H9 (cell line): ENCODE measurements around the gene PRKAG3. TPM values are rescaled to one million over a fixed set of nuclear protein-coding genes. Genes with fewer than 3 reads are reported as not detected.

ENCODE experiments used
- DNase-seq: peaks from one replicate; pipeline ENCODE4 v3.0.0-alpha.2; 2017
- H2AFZ ChIP-seq: one replicate; pipeline ENCODE4 v1.6.1; 2013; ENCODE audit warnings: mild to moderate bottlenecking, low read length, control low read depth, moderate library complexity
- H2AK5ac ChIP-seq: 2 replicates; pipeline ENCODE4 v1.6.1; 2013; ENCODE audit warnings: low read length, control low read depth, mixed read lengths; ENCODE audit not compliant: insufficient read length
- H2BK120ac ChIP-seq: one replicate; pipeline ENCODE4 v1.6.1; 2013; ENCODE audit warnings: low read depth, mild to moderate bottlenecking, low read length, control low read depth, inconsistent platforms; ENCODE audit not compliant: poor library complexity, severe bottlenecking
- H2BK12ac ChIP-seq: 2 replicates; pipeline ENCODE4 v1.6.1; 2013; ENCODE audit warnings: low read length, control low read depth, mixed read lengths, low read depth; ENCODE audit not compliant: insufficient read length
- H2BK15ac ChIP-seq: 2 replicates; pipeline ENCODE4 v1.6.1; 2013; ENCODE audit warnings: low read depth, low read length, control low read depth
- H2BK20ac ChIP-seq: one replicate; pipeline ENCODE4 v1.6.1; 2013; ENCODE audit warnings: low read depth, mild to moderate bottlenecking, low read length, control low read depth, inconsistent platforms; ENCODE audit not compliant: poor library complexity, severe bottlenecking
- H2BK5ac ChIP-seq: 2 replicates; pipeline ENCODE4 v1.6.1; 2013; ENCODE audit warnings: low read length, control low read depth, mixed read lengths; ENCODE audit not compliant: insufficient read length
- H3K14ac ChIP-seq: 2 replicates; pipeline ENCODE4 v1.6.1; 2013; ENCODE audit warnings: low read length, control low read depth; ENCODE audit not compliant: insufficient read depth
- H3K18ac ChIP-seq: 2 replicates; pipeline ENCODE4 v1.6.1; 2013; ENCODE audit warnings: low read depth, mild to moderate bottlenecking, mixed read lengths, low read length, control low read depth; ENCODE audit not compliant: insufficient read length
- H3K23ac ChIP-seq: 2 replicates; pipeline ENCODE4 v1.6.1; 2013; ENCODE audit warnings: low read length, control low read depth, mixed read lengths, low read depth; ENCODE audit not compliant: insufficient read length
- H3K23me2 ChIP-seq: 2 replicates; pipeline ENCODE4 v1.6.1; 2013; ENCODE audit warnings: low read depth, mild to moderate bottlenecking, mixed read lengths, low read length, control low read depth; ENCODE audit not compliant: insufficient read length, poor library complexity, severe bottlenecking
- H3K27ac ChIP-seq: 2 replicates; pipeline ENCODE4 v1.5.1; 2013; ENCODE audit warnings: low read length, control low read depth, mixed read lengths, low read depth; ENCODE audit not compliant: insufficient read length
- H3K27me3 ChIP-seq: 2 replicates; pipeline ENCODE4 v1.6.1; 2013; ENCODE audit warnings: low read length, control low read depth, inconsistent platforms; ENCODE audit not compliant: insufficient read depth
- H3K4ac ChIP-seq: 2 replicates; pipeline ENCODE4 v1.6.1; 2013; ENCODE audit warnings: low read depth, mild to moderate bottlenecking, control low read depth, inconsistent platforms, low read length, moderate library complexity
- H3K4me1 ChIP-seq: 2 replicates; pipeline ENCODE4 v1.6.1; 2013; ENCODE audit warnings: low read length, control low read depth, inconsistent platforms; ENCODE audit not compliant: insufficient read depth
- H3K4me2 ChIP-seq: 2 replicates; pipeline ENCODE4 v1.6.1; 2013; ENCODE audit warnings: low read length, control low read depth, mixed read lengths; ENCODE audit not compliant: insufficient read length, insufficient read depth
- H3K56ac ChIP-seq: 2 replicates; pipeline ENCODE4 v1.6.1; 2013; ENCODE audit warnings: low read depth, mild to moderate bottlenecking, mixed read lengths, low read length, control low read depth; ENCODE audit not compliant: insufficient read length
- H3K79me1 ChIP-seq: 2 replicates; pipeline ENCODE4 v1.6.1; 2013; ENCODE audit warnings: low read depth, mild to moderate bottlenecking, moderate library complexity, low read length, control low read depth, inconsistent platforms; ENCODE audit not compliant: insufficient read depth, poor library complexity, severe bottlenecking
- H3K79me2 ChIP-seq: 2 replicates; pipeline ENCODE4 v1.6.1; 2013; ENCODE audit warnings: low read length, control low read depth, inconsistent platforms; ENCODE audit not compliant: insufficient read depth
- H3K9ac ChIP-seq: 2 replicates; pipeline ENCODE4 v1.6.1; 2013; ENCODE audit warnings: low read length, control low read depth, mixed read lengths; ENCODE audit not compliant: insufficient read length; ENCODE audit errors: extremely low read depth
- H3K9me3 ChIP-seq: one replicate; pipeline ENCODE4 v1.6.1; 2013; ENCODE audit warnings: low read depth, low read length, inconsistent platforms; ENCODE audit not compliant: control insufficient read depth
- H3T11ph ChIP-seq: one replicate; pipeline ENCODE4 v1.6.1; 2013; ENCODE audit warnings: mild to moderate bottlenecking, low read length, control low read depth, inconsistent platforms
- H4K20me1 ChIP-seq: one replicate; pipeline ENCODE4 v1.6.1; 2013; ENCODE audit not compliant: control insufficient read depth, insufficient read length, insufficient read depth
- H4K5ac ChIP-seq: 2 replicates; pipeline ENCODE4 v1.6.1; 2013; ENCODE audit warnings: low read depth, mild to moderate bottlenecking, mixed read lengths, low read length, control low read depth; ENCODE audit not compliant: insufficient read length
- H4K8ac ChIP-seq: replicated peaks from 2 replicates; pipeline ENCODE4 v1.6.1; 2013; ENCODE audit warnings: low read length, control low read depth, mixed read lengths, low read depth; ENCODE audit not compliant: insufficient read length
- H4K91ac ChIP-seq: 2 replicates; pipeline ENCODE4 v1.6.1; 2013; ENCODE audit warnings: low read depth, mild to moderate bottlenecking, moderate library complexity, mixed read lengths, low read length, control low read depth; ENCODE audit not compliant: insufficient read length
- H3K27ac Mint-ChIP-seq, 3 experiments: 2 replicates in 2 of 3; 3 replicates in 1 of 3; pipeline ENCODE4 v1.8.0; 2020 to 2021; ENCODE audit warnings: mixed read lengths in 3 of 3, mild to moderate bottlenecking in 1 of 3, moderate library complexity in 1 of 3
- H3K27me3 Mint-ChIP-seq: 2 replicates; pipeline ENCODE4 v1.8.0; 2021; ENCODE audit warnings: low read depth, mild to moderate bottlenecking, moderate library complexity, mixed read lengths
- H3K36me3 Mint-ChIP-seq, 3 experiments: 2 replicates in 2 of 3; 3 replicates in 1 of 3; pipeline ENCODE4 v1.8.0; 2020 to 2021; ENCODE audit warnings: low read depth in 3 of 3, mixed read lengths in 3 of 3; ENCODE audit not compliant: insufficient read depth in 1 of 3
- H3K4me1 Mint-ChIP-seq, 2 experiments: 2 replicates each; pipeline ENCODE4 v1.8.0; 2020; ENCODE audit warnings: mixed read lengths in 2 of 2
- H3K4me3 Mint-ChIP-seq, 2 experiments: 2 replicates in 1 of 2; 3 replicates in 1 of 2; pipeline ENCODE4 v1.8.0; 2020 to 2021; ENCODE audit warnings: mild to moderate bottlenecking in 2 of 2, mixed read lengths in 2 of 2, moderate library complexity in 1 of 2
- H3K9me3 Mint-ChIP-seq, 2 experiments: 2 replicates in 1 of 2; 3 replicates in 1 of 2; pipeline ENCODE4 v1.8.0; 2020; ENCODE audit warnings: mild to moderate bottlenecking in 2 of 2, mixed read lengths in 2 of 2, moderate library complexity in 1 of 2
- WGBS: extraction: QIAGEN DNeasy Blood & Tissue Kit; methylation state at CpG from one replicate; pipeline ENCODE4 v1.1.7; 2013; ENCODE audit warnings: missing lambda C conversion rate, low lambda C conversion rate, mixed read lengths; ENCODE audit not compliant: insufficient read length; ENCODE audit errors: extremely low coverage; 5-methylcytosine and 5-hydroxymethylcytosine counted together
- total RNA-seq: library from RNA; stranded (reverse); gene quantifications from 2 replicates; pipeline ENCODE4 v1.2.1, GENCODE V29; 2021
- TF ChIP-seq, protein P1 (sequence below): fragments of 200-600 bp; sonication (generic); conservative IDR thresholded peaks from 3 replicates; pipeline ENCODE4 v1.8.0; 2021; ENCODE audit warnings: antibody characterized with exemption, mild to moderate bottlenecking

The PRKAG3 gene
- total RNA-seq, 1 experiment from 2014 or later: not detected

DNA sequence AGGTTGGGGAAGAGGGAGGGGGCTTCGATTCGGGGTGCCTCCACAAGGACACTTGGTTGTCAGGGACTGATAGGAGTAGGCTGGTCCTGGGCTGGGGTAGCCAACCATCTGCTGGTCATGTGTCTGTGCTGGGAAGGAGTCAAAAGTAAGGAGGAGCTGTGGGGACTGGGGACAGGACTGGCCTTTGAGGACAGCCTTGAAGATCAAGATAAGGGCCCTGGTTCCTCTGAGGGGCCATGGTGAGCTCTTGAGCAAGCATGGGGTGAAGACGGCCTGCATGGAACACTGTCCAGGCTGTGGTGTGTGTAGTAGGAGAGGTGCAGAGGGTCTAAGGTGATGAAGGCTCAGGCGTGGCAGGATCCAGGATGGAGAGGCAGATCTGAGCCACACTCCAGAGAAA, 47.9 kb downstream of the PRKAG3 start:
- no CpG with 5 or more reads among the region's 4 CpGs for WGBS
- no peak overlapping the region for H3K4me2 ChIP-seq

More for the DNA sequence above, 47.9 kb downstream of the PRKAG3 start:
- no peaks in the 10 kb centered on the region for H3K9me3 Mint-ChIP-seq
- Histone ChIP-seq H3K23me2 (peaks cover 14% of the 10 kb centered on the region), H3K18ac (no peak overlapping the region), H3K4me1 (no peaks in the 10 kb centered on the region), H4K8ac (no peak overlapping the region), H2AK5ac (no peak overlapping the region), H3K56ac (no peak overlapping the region), H3K14ac (no peak overlapping the region), H2AFZ (no peak overlapping the region), H3T11ph (no peak overlapping the region), H3K9ac (no peak overlapping the region), H4K91ac (no peak overlapping the region), H3K79me1 (no peaks in the 10 kb centered on the region), H3K27ac (no peak overlapping the region), H2BK12ac (no peak overlapping the region), H4K5ac (no peak overlapping the region), H2BK15ac (no peak overlapping the region), H3K23ac (no peak overlapping the region), H3K27me3 (peaks cover 4% of the 10 kb centered on the region; the same call in 1 of the 2 replicates), H2BK5ac (no peak overlapping the region), H4K20me1 (no peaks in the 10 kb centered on the region), H3K9me3 (no peaks in the 10 kb centered on the region), H2BK120ac (no peak overlapping the region), H2BK20ac (no peak overlapping the region), H3K4ac (no peak overlapping the region), H3K79me2 (no peaks in the 10 kb centered on the region)
- no peak for DNase-seq
- TF ChIP-seq, protein P1, sequence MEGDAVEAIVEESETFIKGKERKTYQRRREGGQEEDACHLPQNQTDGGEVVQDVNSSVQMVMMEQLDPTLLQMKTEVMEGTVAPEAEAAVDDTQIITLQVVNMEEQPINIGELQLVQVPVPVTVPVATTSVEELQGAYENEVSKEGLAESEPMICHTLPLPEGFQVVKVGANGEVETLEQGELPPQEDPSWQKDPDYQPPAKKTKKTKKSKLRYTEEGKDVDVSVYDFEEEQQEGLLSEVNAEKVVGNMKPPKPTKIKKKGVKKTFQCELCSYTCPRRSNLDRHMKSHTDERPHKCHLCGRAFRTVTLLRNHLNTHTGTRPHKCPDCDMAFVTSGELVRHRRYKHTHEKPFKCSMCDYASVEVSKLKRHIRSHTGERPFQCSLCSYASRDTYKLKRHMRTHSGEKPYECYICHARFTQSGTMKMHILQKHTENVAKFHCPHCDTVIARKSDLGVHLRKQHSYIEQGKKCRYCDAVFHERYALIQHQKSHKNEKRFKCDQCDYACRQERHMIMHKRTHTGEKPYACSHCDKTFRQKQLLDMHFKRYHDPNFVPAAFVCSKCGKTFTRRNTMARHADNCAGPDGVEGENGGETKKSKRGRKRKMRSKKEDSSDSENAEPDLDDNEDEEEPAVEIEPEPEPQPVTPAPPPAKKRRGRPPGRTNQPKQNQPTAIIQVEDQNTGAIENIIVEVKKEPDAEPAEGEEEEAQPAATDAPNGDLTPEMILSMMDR: no peak
- H3K4me3 Mint-ChIP-seq: peak overlapping the region in 1 of 2 experiments; percentile 4; a peak in 1 of 5 replicates
- H3K27me3 Mint-ChIP-seq: peaks cover 47% of the 10 kb centered on the region
- H3K27ac Mint-ChIP-seq: no peak overlapping the region
- H3K36me3 Mint-ChIP-seq: 0 out of 7 replicates have a peak, but pooled peaks cover 0 to 1% (median 0%) of the 10 kb centered on the region in 3 experiments
- H3K4me1 Mint-ChIP-seq: peaks cover 11 to 20% of the 10 kb centered on the region in 2 experiments
